GM19035 (cell line): ENCODE measurements around the gene UBE2L6.

Source experiments
- ATAC-seq: cut with Tn5 transposase; IDR thresholded peaks from one replicate; pipeline ENCODE4 v1.9.1; 2021; ENCODE audit not compliant: unreplicated experiment

Gene UBE2L6

DNA sequence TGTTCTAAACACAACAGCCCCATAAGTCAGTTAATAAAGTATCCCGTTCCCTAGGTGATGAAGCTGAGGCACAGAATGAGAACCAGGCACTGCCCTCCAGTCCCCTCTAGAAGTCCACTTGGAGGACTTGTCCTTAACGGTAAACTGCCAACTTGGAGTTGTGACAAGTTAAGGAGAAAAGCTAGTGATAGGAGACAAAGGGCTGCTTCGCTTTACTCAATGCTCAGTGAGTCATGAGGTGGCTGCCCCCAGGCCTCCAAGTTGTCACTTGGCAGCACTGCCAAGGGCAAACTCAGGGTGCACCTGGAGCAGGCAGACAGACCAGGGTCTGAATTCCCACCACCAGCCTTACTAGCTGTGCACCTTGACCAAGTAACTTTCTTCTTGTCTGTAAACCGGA, 65.5 kb downstream of the UBE2L6 start:
- no peak for ATAC-seq
